ENCODE data around the gene KL. TPM values are rescaled to one million over a fixed set of nuclear protein-coding genes. Genes with fewer than 3 reads are reported as not detected.

KL gene
- total RNA-seq, 4 donors from 2014 or later: 1.4 to 4.5 (median 2.8) TPM

GRCh38 chr13:33087091-33087490, 70.9 kb downstream of the KL start:
- intact Hi-C loops (cut with DNase I): no loop called here
- H3K9me3 ChIP-seq: no peaks in the 10 kb centered on the region
- 82 to 86% methylated on average over 9 of the region's 9 CpGs for WGBS, 2 donors

GRCh38 chr13:33087790-33088189, 71.6 kb downstream of the KL start:
- H3K4me3 ChIP-seq (replicated peaks in 1 of 3): no peak overlapping the region
- H3K4me1 ChIP-seq: no peaks in the 10 kb centered on the region
- TF ChIP-seq CTCF (IDR thresholded peaks at IDR 0.05) (no peak), POLR2A (IDR thresholded peaks at IDR 0.05) (no peak)
- no peak for DNase-seq
- intact Hi-C loops (cut with DNase I): no loop called here
- WGBS, 2 donors: 78 to 81% methylated on average over 3 of the region's 3 CpGs
- no peaks in the 10 kb centered on the region for H3K27me3 ChIP-seq
- no peak overlapping the region for H3K27ac ChIP-seq
- no peaks in the 10 kb centered on the region for H3K9me3 ChIP-seq
- H3K36me3 ChIP-seq: no peaks in the 10 kb centered on the region

More at GRCh38 chr13:33087091-33087490, 70.9 kb downstream of the KL start:
- Histone ChIP-seq H3K4me1 (no peaks in the 10 kb centered on the region), H3K36me3 (no peaks in the 10 kb centered on the region), H3K27ac (no peak overlapping the region), H3K4me3 (replicated peaks in 1 of 3) (no peak overlapping the region), H3K27me3 (no peaks in the 10 kb centered on the region)
- TF ChIP-seq POLR2A (IDR thresholded peaks at IDR 0.05) (no peak), CTCF (IDR thresholded peaks at IDR 0.05) (no peak)
- DNase-seq: no peak

GRCh38 chr13:33089311-33089710, 73.1 kb downstream of the KL start:
- Histone ChIP-seq H3K4me1 (no peaks in the 10 kb centered on the region), H3K27ac (no peak overlapping the region), H3K4me3 (replicated peaks in 1 of 3) (no peak overlapping the region), H3K27me3 (no peaks in the 10 kb centered on the region), H3K36me3 (no peaks in the 10 kb centered on the region), H3K9me3 (no peaks in the 10 kb centered on the region)
- TF ChIP-seq POLR2A (IDR thresholded peaks at IDR 0.05): no peak
- TF ChIP-seq CTCF (IDR thresholded peaks at IDR 0.05): no peak
- no peak for DNase-seq
- WGBS, 2 donors: 96 to 98% methylated on average over 3 of the region's 3 CpGs
- intact Hi-C loops (cut with DNase I): no loop called here

- H3K4me1 ChIP-seq: no peaks in the 10 kb centered on the region
- no peaks in the 10 kb centered on the region for H3K27me3 ChIP-seq
- no peak overlapping the region for H3K27ac ChIP-seq
- H3K9me3 ChIP-seq: no peaks in the 10 kb centered on the region
- intact Hi-C loops (cut with DNase I): no loop called here
- no peak for DNase-seq
- no peaks in the 10 kb centered on the region for H3K36me3 ChIP-seq
- H3K4me3 ChIP-seq (replicated peaks in 1 of 3): no peak overlapping the region
- WGBS, 2 donors: 48 to 51% methylated on average over 4 of the region's 4 CpGs
- TF ChIP-seq CTCF (IDR thresholded peaks at IDR 0.05) (no peak), POLR2A (IDR thresholded peaks at IDR 0.05) (no peak)
Observed at GRCh38 chr13:33090755-33091414, 74.7 kb downstream of the KL start.

- no peak overlapping the region for H3K4me3 ChIP-seq (replicated peaks in 1 of 3)
- TF ChIP-seq CTCF (IDR thresholded peaks at IDR 0.05) (no peak), POLR2A (IDR thresholded peaks at IDR 0.05) (no peak)
- intact Hi-C loops (cut with DNase I): no loop called here
- no peaks in the 10 kb centered on the region for H3K36me3 ChIP-seq
- H3K4me1 ChIP-seq: no peaks in the 10 kb centered on the region
- no peaks in the 10 kb centered on the region for H3K27me3 ChIP-seq
- DNase-seq: no peak
- H3K9me3 ChIP-seq: no peaks in the 10 kb centered on the region
- H3K27ac ChIP-seq: no peak overlapping the region
- WGBS, 2 donors: 93 to 96% methylated on average over 5 of the region's 5 CpGs
Observed at GRCh38 chr13:33091415-33091774, 75.2 kb downstream of the KL start.

Measured in thyroid gland (tissue), 4 donors.